ENCODE data around the gene KCTD1.

DNA sequence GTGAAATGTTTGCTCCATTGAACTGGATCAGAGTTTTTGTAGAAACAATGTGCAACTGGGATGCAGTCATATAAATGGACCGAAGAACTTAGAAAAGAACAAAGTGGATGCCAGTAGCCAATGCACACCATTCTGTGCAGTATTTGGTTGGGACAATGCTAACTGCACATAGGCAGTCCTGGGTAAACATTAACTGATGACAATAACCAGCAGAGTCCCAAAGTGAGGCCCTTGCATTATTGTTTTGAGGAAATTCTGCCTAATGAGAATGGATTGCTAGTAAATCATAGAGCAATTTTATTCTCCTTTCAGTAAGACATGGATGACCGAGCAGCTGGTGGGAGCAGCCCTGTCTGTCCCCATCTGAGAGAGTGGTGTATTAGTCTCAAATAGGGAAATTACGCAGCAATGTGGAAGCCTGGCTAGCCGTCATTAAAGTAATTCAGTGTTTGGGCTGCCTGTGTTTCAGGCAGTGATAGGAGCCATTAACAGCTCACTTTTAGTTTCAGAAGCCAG lies 94.9 kb downstream of the KCTD1 start:
- TF ChIP-seq, protein P1, sequence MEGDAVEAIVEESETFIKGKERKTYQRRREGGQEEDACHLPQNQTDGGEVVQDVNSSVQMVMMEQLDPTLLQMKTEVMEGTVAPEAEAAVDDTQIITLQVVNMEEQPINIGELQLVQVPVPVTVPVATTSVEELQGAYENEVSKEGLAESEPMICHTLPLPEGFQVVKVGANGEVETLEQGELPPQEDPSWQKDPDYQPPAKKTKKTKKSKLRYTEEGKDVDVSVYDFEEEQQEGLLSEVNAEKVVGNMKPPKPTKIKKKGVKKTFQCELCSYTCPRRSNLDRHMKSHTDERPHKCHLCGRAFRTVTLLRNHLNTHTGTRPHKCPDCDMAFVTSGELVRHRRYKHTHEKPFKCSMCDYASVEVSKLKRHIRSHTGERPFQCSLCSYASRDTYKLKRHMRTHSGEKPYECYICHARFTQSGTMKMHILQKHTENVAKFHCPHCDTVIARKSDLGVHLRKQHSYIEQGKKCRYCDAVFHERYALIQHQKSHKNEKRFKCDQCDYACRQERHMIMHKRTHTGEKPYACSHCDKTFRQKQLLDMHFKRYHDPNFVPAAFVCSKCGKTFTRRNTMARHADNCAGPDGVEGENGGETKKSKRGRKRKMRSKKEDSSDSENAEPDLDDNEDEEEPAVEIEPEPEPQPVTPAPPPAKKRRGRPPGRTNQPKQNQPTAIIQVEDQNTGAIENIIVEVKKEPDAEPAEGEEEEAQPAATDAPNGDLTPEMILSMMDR (IDR thresholded peaks at IDR 0.05), result no peak
- no peak for TF ChIP-seq EZH2 (IDR thresholded peaks at IDR 0.05; ENCODE audit: borderline replicate concordance, insufficient read depth, low read depth, low read length, poor library complexity, severe bottlenecking)

Measured in B cell (primary cell).